Left colon (tissue), 2 donors: ENCODE data around the gene GPR61. TPM values are rescaled to one million over a fixed set of nuclear protein-coding genes. Genes with fewer than 3 reads are reported as not detected.

Experiments
- ATAC-seq: fragments of 200-7000 bp; cut with Tn5 transposase; one replicate; pipeline ENCODE4 v1.9.1; 2020; ENCODE audit warnings: mild to moderate bottlenecking, moderate library complexity
- DNase-seq, 2 donors: peaks; one replicate each; pipeline ENCODE4 v3.0.0-alpha.2; 2020
- intact Hi-C, 2 donors: fragments of 100-400 bp; cut with DNase I in 1 of 2; cut with micrococcal nuclease in 1 of 2; formaldehyde crosslinking; loops; one replicate each; pipeline versions ENCODE4 v1.11.2 to v1.14.0; 2022; cut with DNase I, micrococcal nuclease
- total RNA-seq, 2 donors: library from RNA; stranded (reverse); fragmentation: NEBNext Ultra II Directional; extraction: Animal tissue kit (Norgen Biotek cat#: 25700); gene quantifications; one replicate each; pipeline ENCODE4 v1.2.1, GENCODE V29; 2021
- donor health status: DM: no; HTN: no; CAD: no.
- donor health status: DM: yes; HTN: yes; CAD: no.

Gene GPR61
- total RNA-seq, 2 donors from 2014 or later: 0.36 TPM; not detected in 1

DNA sequence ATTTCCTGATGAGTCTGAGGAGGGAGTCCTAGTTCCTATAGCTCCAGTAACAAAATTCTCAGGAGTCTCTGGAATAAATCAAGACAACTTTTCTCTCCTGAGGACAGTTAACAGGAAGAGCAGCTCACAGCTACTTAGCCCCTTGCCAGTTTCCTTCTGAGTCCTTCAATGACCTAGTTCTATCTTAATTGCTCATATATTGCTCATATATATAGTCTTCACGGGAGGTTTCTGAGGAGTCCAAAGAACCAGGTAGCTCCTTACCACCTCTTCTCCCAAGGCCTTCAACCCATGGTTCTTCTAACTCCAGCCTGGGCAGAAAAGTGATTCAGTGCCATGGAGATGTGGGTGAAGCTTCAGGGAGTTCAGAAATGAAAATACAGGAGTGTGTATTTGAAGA lies 34.7 kb upstream of the GPR61 start:
- intact Hi-C loops: no loop called here
- DNase-seq (no peak), ATAC-seq (no peak)

DNA sequence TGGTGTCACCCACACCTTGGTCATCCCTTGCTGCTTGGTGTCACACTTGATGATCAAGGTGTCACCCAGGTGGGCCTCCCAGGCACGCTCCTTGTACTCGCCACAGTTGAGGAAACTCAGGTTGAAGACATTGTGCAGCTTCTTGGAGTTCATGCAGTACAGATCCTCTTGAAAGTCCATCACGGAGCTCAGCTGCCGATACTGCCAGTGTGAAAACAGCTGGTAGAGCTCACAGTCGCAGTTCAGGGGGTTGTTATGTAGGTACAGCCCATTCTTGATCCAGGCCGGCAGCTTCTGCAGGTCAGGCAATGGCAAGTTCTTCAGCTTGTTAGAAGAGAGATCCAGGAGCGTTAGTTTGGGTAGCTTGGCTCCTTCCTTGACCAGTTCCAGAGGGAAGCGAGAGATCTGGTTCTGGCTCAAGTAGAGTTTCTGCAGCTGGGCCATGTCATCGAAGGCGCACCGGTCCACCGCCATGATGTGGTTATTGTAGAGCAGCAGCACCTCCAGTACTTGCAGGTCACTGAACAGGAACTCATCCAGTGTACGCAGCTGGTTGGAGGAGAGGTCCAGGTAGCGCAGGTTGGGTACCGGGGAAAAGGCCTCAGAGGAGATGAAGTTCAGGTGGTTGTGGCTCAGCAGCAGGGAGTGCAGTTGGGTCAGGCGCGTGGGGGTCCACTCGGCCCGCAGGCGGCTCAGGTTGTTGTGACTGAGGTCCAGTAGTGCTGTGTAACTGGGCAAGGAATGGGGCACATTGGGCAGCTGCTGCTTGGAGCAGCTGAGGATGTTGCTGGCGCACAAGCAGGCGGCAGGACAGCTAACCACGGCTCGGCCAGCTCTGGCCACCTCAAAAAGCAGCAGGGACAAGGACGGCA lies 31.4 kb upstream of the GPR61 start:
- intact Hi-C loops: no loop called here
- ATAC-seq: no peak
- no peak for DNase-seq

DNA sequence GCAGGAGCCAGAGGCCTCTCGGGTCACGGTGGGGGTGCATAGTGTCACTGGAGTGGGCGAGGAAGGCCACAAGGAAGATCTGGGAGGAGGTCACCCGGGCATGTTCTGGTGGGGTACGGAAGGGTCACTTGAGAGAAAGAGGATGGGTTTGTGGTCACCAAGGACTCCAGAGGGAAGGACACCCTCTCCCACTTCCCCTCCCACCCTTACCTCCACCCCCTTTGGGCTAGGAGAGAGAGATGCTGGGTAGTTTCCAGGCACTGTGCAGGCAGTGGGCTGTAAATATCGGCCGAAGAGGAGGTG lies 30.8 kb upstream of the GPR61 start:
- DNase-seq (no peak), ATAC-seq (no peak)
- intact Hi-C loops: no loop called here

DNA sequence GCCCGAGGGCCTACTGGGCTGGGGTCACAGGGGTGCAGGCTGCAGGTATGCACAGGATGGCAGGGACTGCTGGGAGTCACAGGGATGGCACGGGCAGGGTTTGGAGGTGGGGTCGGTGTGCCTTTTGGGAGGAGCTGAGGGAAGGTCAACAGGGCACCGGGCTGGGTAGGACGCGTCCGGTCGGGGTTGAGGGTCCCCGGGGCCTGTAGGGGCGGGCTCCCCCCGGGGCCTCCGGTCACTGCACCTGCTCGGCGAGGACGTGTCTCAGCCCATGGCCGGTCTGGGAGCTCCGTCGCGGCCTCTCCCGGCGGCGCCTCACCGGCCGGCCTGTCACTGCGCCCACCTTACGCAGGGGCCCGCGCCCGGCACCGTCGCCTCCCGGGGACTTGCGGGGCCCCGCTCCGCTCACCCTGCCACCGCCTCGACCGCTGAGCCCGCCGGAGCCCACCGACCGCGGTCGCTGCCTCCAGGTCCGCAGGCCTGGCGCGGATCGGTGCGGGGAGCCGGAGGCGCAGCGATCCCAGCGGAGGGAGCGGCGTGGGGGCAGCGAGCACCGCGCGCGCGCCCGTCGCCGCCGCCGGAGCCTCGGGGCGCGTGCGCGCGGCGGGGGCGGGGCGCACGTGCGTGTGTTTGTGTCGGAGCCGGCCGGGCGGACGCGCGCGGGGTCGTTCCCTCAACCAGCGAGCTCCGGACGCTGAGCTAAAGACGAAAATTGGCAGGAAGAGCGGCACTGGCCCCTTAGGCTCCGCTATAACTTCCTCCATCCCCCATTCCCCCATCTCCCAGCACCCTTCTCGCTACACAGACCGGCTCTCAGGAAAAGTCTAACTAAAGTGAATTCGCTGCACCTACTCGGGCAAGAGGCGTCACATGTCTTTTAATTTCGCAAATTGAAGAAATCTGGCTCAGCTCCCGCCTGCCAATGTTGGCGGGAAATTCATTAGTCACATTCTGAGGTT lies 30.2 kb upstream of the GPR61 start, which contains the start of gene AMIGO1:
AMIGO1 (minus strand) TSS at position 552 of the 959 bp plus-strand sequence. CDS start 815 bp downstream, outside the sequence.
- peak; percentile 93 for ATAC-seq
- intact Hi-C loops: no loop called here
- peak in 1 of 2 donors; percentile 75 for DNase-seq

DNA sequence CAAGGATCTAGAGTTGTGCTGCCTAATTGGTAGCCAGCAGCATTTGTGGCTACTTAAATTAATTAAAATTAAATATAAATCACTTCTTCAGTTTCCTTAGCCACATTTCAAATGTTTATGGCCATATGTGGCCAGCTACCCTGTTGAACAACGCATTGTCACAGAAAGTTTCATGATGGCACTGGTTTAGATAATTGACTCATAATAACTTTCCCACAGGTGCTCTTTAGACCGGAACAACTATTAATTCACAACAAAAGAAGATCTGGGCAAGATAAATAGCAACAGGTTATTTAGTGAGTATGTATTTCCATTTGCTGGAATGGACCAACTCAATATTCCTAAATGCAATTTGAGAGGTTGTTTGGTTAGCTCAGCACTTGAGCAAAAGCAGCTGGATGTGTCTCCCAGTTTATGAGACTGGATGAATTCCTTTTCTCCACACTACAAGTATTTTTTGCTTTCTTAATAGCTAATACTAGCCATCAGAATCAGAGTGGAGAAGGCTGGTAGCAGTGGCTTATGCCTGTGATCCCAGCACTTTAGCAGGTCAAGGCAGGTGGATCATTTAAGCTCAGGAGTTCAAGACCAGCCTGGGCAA lies 26.5 kb upstream of the GPR61 start:
- DNase-seq (no peak), ATAC-seq (no peak)
- intact Hi-C loops: no loop called here

DNA sequence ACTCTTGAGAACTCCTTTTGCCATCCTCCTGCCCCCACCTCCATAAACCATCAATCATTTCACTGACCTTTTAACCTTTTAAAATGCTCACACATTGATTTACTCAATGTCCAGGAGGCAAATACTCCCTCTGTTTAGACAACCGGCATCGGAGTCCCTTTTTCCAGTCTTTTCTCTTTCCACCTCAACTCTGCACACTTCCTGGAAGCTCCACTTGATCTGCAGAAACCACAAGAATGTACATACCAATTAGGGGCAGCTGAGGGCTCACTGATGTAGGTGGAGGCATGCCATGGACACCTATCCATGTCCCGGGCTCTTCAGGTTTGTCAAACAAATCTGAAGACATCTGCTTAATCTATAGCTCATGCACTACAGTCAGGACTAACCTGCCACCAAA lies 24.8 kb upstream of the GPR61 start:
- intact Hi-C loops: no loop called here
- DNase-seq (no peak), ATAC-seq (no peak)

DNA sequence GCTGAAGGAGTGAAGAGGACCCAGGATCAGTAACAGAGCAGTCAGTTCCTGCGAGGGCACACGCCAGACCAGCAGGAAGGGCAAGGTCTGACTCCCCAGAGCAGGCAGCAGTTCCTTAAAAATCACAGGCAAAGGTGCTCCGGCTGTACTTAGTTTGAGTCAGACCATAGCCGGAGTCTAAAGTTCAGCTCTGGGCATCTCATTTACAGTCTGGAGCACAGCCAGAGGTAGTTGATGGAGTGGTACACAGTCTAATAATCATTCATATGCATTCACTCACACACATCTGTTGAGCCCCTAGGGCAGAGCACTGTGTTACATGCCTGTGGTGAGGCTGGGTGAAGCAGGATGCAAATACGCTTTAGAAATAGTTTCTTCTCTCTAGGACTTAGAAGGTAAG lies 22.8 kb upstream of the GPR61 start:
- intact Hi-C loops: no loop called here
- DNase-seq: peak; percentile 39 to 55
- peak; percentile 99 for ATAC-seq

DNA sequence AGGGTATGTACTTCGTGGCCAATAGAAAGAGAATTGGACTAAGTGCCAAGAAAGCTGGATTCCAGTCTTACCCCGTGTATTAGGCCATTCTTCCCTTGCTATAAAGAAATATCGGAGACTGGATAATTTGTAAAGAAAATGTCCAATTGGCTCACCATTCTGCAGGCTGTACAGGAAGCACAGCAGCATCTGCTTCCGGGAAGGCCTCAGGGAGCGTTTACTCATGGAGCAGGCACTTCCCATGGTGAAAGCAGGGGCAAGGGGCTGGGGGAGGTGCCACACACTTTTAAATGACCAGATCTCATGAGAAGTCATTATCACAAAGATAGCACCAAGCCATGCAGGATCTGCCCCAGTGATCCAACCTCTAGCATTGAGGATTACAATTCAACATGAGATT lies 22.3 kb upstream of the GPR61 start:
- DNase-seq (no peak), ATAC-seq (no peak)
- intact Hi-C loops: no loop called here

DNA sequence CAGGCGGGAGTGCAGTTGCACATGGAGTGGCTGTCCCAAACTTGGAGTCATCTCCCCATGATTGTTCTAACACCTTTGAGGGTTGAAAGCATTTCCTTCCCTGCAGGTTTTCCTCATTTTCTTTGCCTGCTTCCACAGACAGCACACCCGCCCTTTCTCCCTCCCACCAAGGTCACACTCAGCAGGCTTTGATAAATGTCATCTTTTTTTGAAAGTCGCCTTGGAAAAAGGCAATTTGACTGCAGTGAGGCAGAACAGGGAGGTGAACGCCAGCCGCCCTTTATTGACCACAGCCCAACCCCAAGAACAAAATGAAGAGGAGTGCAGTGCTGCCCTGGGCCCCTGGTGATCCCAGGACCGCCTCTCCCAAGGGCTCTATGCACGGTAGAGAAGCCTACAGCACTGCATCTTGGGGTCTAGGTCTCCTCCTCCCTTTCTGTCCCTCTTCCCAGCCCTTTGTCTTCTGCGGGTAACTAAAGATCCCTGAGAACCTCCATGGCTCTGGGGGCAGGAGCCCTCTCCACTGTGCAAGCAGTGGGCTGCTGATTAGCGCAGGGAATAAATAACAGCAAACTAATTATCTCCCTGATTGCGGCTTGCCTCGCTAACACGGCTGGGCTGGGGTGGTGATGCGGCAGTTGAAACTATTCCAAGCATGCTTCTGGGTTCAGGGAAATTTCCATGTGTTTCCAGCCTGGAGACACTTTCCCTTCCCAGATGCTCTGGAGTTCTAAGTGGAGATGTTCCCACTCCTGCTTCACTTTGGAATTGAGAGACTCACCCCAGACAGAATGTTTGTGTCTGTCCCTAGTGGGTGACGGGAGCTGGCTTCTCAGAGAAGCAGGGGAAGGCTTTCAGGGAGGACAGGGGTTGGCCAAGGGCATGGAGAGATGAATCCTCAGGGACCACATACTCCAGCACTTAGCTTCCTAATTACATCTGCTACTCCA lies 18.4 kb upstream of the GPR61 start:
- no peak for ATAC-seq
- DNase-seq: no peak
- intact Hi-C loops: no loop called here

DNA sequence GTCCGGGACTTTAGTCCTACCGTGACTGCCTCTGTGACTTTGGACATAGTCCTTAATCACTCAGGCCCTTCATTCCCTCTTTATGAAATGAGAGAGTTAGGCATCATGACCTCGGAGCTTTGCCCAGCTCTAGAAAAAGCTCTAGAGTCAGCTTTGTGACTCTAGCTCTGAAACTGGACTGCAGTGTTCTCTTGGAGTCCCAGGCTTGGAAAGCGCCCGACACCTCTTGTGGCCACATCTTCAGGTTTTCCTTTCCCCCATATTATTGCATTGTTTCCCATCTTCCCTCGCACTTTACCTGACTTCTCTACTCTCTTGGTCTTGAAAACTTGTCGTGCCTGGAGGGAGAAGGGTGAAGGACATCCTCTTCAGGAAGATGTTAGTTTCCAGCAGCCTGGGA lies 17.6 kb upstream of the GPR61 start:
- ATAC-seq (no peak), DNase-seq (no peak)
- intact Hi-C loops: no loop called here

DNA sequence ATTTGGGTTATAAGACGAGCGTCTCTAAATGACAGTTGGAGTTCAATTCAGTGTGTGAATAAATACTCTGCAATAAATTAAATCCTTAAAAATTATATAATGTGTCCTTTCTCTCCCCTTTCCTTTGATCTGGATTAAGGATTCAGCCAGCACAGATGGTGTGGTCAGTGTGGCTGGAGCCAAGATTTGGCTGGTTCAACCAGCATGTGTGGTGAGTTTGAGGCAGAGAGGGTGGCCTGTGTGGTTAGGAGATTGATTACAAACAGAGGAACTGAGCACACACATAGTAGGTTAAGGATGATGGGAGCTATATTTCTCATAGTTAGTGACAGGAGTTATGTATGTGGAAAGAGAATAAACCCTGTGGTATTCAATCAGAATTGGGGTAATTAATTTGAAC lies 16.0 kb upstream of the GPR61 start:
- DNase-seq (no peak), ATAC-seq (no peak)
- intact Hi-C loops: no loop called here

DNA sequence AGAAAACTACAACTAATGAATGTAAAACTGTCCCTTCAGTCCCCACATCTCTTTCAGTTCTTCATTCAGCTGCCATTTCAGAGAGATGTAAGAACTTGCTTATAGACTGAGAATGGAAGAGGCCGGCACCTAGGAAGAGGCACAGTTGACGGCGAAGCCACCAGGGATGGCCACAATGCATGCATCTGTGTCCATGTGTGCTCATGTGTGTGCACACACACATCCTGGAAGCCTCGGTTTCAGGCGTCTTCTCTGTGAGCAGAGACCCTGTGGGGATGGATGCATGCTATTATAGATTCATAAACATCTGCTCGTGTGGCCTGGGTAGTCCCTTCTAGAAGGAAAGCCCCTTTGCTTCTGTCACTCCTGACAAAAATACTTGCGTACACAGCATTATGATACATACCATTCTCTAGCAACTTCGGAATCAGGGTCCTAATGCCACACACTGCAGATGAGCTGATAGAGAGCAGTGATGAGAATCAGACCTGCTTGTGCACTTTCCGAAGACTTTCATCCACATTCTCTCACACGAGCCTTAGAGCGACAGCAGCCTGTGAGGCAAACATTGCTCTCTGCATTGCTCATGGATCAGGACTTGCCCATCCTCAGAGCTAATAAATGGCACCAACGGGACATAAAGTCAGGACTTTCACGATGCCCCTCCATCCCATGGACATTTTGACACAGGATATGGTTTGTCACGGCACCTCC lies 12.4 kb upstream of the GPR61 start:
- DNase-seq: no peak
- intact Hi-C loops: no loop called here

DNA sequence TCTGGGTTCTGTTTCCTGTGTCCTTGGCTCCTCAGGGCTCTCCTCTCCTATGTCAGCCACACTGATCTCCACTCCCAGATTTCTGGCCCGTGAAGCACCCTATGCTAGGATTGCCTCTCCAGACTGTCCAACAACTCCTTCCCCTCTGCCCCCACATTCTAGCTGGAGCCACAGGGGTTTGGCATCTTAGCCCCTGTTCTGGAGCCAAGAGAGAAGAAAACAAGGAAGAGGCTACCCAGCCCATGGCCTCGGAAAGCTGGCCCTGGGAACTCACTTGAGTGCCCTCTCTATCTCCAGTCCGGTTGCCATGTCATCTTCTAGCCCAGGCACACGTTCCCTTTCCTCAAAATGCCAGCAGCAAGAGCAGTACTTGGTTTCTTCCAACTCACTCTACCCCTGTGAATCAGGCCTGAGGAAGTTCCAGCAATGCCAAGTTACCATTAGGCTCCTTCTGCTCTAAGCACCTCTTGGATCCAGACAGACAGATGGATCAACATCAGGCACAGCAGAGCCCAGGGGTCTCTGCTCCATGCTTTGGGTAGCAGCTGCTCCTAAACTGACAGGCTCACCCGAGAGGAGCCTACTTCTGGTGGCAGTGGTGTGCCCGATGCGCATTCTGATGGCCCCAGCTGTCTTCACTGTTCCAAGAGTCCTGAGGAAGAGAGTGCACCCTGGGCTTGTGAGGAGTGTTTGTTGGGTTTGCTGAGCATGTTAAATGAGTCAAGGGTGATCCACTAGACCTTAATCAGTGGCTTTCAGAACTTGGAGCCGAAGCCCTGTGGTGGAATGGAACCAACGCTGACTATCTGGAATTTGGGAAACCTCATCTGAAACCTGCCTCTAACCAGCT lies 11.6 kb upstream of the GPR61 start:
- DNase-seq (no peak), ATAC-seq (no peak)
- intact Hi-C loops: no loop called here

More for the DNA sequence above, 12.4 kb upstream of the GPR61 start:
- ATAC-seq: no peak

DNA sequence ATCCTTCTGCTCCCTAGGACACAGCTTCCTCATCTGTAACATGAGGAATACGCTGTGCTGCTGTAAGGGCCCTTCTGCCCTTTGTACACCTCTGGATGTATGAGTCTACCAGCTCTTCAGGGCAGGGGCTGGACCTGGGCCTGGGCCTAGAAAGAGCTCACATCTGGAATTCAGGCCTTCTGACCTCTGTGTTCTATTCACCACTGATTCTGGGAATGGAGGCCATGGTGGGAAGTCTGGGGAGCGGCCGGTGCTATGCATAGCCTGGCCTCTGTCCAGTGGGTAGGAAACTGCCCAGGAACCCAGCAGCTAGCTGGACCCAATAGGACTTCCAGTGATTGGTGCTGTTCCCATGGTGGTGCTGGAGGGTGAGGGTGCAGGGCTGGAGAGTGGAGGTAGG lies 11.0 kb upstream of the GPR61 start:
- intact Hi-C loops: no loop called here
- ATAC-seq (no peak), DNase-seq (no peak)

DNA sequence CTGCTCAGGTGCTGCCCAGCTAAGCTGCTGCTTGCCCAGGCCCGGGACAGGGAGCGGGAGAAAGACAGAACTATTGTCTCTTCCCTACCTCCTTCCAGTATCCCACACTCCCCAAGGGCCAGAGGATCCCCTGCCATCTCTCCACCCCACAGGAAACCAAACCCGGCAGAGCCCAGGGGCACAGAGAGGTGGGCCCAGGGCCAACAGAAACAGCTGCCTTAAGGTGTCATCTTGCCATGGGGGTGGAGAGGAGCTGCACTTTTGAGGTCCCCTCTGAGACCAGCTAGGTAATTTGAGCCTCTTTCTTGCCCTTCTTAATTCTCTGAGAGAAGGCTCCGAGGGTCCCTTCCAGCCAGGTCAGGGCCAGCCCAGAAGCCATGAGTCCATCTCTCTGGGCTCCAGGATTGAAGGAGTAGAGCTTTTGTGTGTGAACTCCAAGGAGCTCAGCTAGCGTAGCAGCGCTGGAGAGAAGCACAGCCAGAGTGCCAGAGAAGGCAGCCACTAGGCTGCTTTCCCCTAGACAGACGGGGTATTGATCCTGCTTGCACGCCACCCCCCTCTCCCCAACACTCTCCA lies 9.7 kb upstream of the GPR61 start:
- no peak for ATAC-seq

DNA sequence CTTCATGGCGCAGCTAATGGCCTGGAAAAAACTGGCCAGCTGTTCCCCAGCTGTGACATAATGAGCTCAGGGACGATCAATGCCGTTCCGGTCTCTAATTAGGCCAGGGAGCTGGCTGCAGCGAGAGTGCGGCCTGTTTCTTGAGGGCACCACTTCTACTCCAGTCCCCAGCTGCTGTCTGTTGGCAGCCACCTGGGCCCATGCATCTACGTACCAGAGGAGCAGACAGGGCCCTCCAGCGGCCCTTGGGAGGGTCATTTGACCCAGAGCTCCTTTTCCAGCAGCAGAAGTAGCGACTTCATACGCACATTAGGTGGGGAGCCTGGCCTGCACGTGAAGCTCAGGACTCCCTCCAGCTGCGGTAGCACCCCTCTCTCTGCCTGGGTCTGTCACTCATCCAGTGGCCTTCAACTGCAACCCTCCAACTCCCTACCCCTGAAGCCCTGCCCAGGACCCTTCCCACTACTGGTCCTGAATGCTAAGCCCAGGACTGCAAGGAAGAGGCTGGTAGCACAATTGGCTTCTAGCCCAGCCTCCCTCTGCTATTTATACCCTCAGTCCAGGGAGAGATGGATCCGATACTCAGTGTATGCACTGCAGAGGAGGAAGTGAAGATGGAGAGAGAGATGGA lies 9.1 kb upstream of the GPR61 start:
- intact Hi-C loops: loop anchor here (5.0 kb wide), 3 partner anchors 33 to 263 kb away; partner anchors contain the start of gene CYB561D1 (in 1 of the 2)
- no peak for DNase-seq
- ATAC-seq: no peak

More for the DNA sequence above, 9.7 kb upstream of the GPR61 start:
- intact Hi-C loops: loop anchor here (5.0 kb wide), 3 partner anchors 33 to 263 kb away; partner anchors contain the start of gene CYB561D1 (in 1 of the 2)
- no peak for DNase-seq
